Mesenchymal stem cell (in vitro differentiated cells and primary cell): Measurements from ENCODE around the gene LRP1.

Experiments
- DNase-seq: peaks from one replicate; pipeline ENCODE4 v3.0.0-alpha.2; 2013
- H2AFZ ChIP-seq: one replicate; pipeline ENCODE4 v1.6.1; 2013; ENCODE audit warnings: low read depth, mild to moderate bottlenecking, control low read depth, inconsistent platforms, low read length, moderate library complexity
- H2AK5ac ChIP-seq: 2 replicates; pipeline ENCODE4 v1.6.1; 2013; ENCODE audit warnings: low read length, moderate library complexity, mild to moderate bottlenecking, inconsistent platforms; ENCODE audit not compliant: severe bottlenecking
- H2BK120ac ChIP-seq: one replicate; pipeline ENCODE4 v1.6.1; 2013; ENCODE audit warnings: low read depth, mild to moderate bottlenecking, inconsistent platforms, low read length, moderate library complexity
- H2BK12ac ChIP-seq, 2 experiments: one replicate each; pipeline ENCODE4 v1.6.1; 2013; ENCODE audit warnings: inconsistent platforms in 2 of 2, low read length in 2 of 2, mild to moderate bottlenecking in 2 of 2, moderate library complexity in 2 of 2, control low read depth in 1 of 2
- H2BK15ac ChIP-seq: one replicate; pipeline ENCODE4 v1.6.1; 2013; ENCODE audit warnings: mild to moderate bottlenecking, low read depth, inconsistent platforms; ENCODE audit not compliant: poor library complexity, severe bottlenecking
- H2BK5ac ChIP-seq: 2 replicates; pipeline ENCODE4 v1.6.1; 2013; ENCODE audit warnings: low read depth, mild to moderate bottlenecking, low read length, control low read depth, inconsistent platforms; ENCODE audit not compliant: poor library complexity, severe bottlenecking
- H3K14ac ChIP-seq, 2 experiments: one replicate each; pipeline ENCODE4 v1.6.1; 2013; ENCODE audit warnings: inconsistent platforms in 2 of 2, low read length in 2 of 2, control low read depth in 1 of 2, mild to moderate bottlenecking in 1 of 2, moderate library complexity in 1 of 2
- H3K18ac ChIP-seq, 2 experiments: one replicate each; pipeline ENCODE4 v1.6.1; 2013; ENCODE audit warnings: inconsistent platforms in 2 of 2, low read length in 2 of 2, control low read depth in 1 of 2, low read depth in 1 of 2, mild to moderate bottlenecking in 1 of 2
- H3K23ac ChIP-seq, 2 experiments: one replicate each; pipeline ENCODE4 v1.6.1; 2013; ENCODE audit warnings: inconsistent platforms in 2 of 2, low read length in 2 of 2, mild to moderate bottlenecking in 2 of 2, moderate library complexity in 2 of 2, control low read depth in 1 of 2
- H3K27ac ChIP-seq: 2 replicates; pipeline ENCODE4 v1.5.1; 2013; ENCODE audit warnings: mild to moderate bottlenecking, moderate library complexity, low read length, control low read depth, inconsistent platforms; ENCODE audit not compliant: poor library complexity, severe bottlenecking
- H3K27me3 ChIP-seq, 2 experiments: 2 replicates each; pipeline versions ENCODE4 v1.6.1 to v1.7.0; 2013; ENCODE audit warnings: low read length in 2 of 2, mild to moderate bottlenecking in 2 of 2, moderate library complexity in 2 of 2, control low read depth in 1 of 2, inconsistent platforms in 1 of 2; ENCODE audit not compliant: control insufficient read depth in 1 of 2, insufficient read depth in 1 of 2
- H3K36me3 ChIP-seq, 2 experiments: 2 replicates each; pipeline versions ENCODE4 v1.6.1 to v1.7.0; 2013; ENCODE audit warnings: low read length in 2 of 2, control low read depth in 1 of 2, inconsistent platforms in 1 of 2, low read depth in 1 of 2, mild to moderate bottlenecking in 1 of 2; ENCODE audit not compliant: insufficient read depth in 2 of 2, control insufficient read depth in 1 of 2
- H3K4ac ChIP-seq, 2 experiments: one replicate each; pipeline ENCODE4 v1.6.1; 2013; ENCODE audit warnings: inconsistent platforms in 2 of 2, low read length in 2 of 2, mild to moderate bottlenecking in 2 of 2, moderate library complexity in 2 of 2, control low read depth in 1 of 2, low read depth in 1 of 2
- H3K4me1 ChIP-seq: 2 replicates; pipeline ENCODE4 v1.6.1; 2013; ENCODE audit warnings: low read depth, low read length, control low read depth; ENCODE audit not compliant: control insufficient read depth, insufficient read depth
- H3K4me2 ChIP-seq: 2 replicates; pipeline ENCODE4 v1.6.1; 2013; ENCODE audit warnings: low read length, mild to moderate bottlenecking, inconsistent platforms; ENCODE audit not compliant: poor library complexity, severe bottlenecking
- H3K4me3 ChIP-seq, 2 experiments: 2 replicates each; pipeline versions ENCODE4 v1.5.1 to v1.7.0; 2013; ENCODE audit warnings: low read length in 2 of 2, mild to moderate bottlenecking in 2 of 2, control low read depth in 1 of 2, low read depth in 1 of 2; ENCODE audit not compliant: insufficient read depth in 1 of 2
- H3K79me1 ChIP-seq: replicated peaks from 2 replicates; pipeline ENCODE4 v1.6.1; 2013; ENCODE audit warnings: mild to moderate bottlenecking, control low read depth, low read length, inconsistent platforms; ENCODE audit not compliant: poor library complexity, severe bottlenecking
- H3K9ac ChIP-seq: 2 replicates; pipeline ENCODE4 v1.7.0; 2013; ENCODE audit warnings: mild to moderate bottlenecking, low read length, moderate library complexity
- H3K9me3 ChIP-seq: 2 replicates; pipeline ENCODE4 v1.7.0; 2013; ENCODE audit warnings: mild to moderate bottlenecking, low read length; ENCODE audit not compliant: control insufficient read depth
- H4K8ac ChIP-seq: one replicate; pipeline ENCODE4 v1.6.1; 2013; ENCODE audit warnings: inconsistent platforms, mild to moderate bottlenecking, low read length, moderate library complexity
- H4K91ac ChIP-seq: one replicate; pipeline ENCODE4 v1.6.1; 2013; ENCODE audit warnings: mild to moderate bottlenecking, low read length, inconsistent platforms
- WGBS: methylation state at CpG from one replicate; pipeline ENCODE4 v1.1.7; 2013; ENCODE audit warnings: mixed read lengths; 5-methylcytosine and 5-hydroxymethylcytosine counted together

LRP1 gene

DNA sequence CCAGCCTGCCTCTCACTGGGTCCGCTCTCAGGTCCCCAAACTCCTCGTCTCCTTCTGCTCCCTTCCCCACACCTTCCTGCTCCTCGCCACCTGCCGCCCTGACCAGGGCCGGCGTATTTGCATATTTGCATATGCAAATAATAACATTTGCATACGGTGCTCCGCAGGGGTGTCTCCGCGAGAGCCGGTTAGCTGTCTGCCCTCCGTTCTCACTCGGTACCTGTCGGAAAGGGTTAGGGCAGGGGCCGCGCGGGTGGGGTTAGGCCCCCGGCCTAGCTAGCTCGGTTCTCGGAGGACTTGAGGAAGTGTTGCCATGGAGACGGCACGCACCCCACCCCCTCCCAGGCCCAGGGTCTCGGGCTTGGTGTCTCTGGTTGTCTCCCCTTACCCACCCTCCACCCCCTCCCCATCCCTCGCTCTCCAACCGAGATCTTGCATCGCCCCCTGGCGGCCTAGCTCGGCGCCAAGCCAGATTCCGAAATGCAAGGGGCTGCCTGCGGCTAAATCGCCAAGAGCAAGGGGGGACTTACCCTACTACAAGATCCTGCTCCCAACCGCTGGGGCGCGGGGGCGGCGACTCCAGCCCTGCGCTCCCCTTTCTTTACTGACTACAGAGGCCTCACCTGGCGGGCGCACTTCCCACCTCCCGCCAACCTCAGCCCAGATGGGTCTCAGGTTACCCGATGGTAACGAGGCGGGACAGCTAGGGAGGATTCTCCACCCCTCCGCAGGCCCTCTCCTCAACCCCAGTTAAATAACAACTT lies 114.6 kb downstream of the LRP1 start:
- H3K23ac ChIP-seq = peak overlapping the region in 1 of 2 experiments; percentile 86
- H3K27ac ChIP-seq = no peak overlapping the region
- H3K18ac ChIP-seq = no peak overlapping the region
- H2AK5ac ChIP-seq = no peak overlapping the region
- H3K4me1 ChIP-seq = peaks cover 44% of the 10 kb centered on the region
- H2BK12ac ChIP-seq = no peak overlapping the region
- H3K14ac ChIP-seq = no peak overlapping the region
- H4K8ac ChIP-seq = no peak overlapping the region
- DNase-seq = peak; percentile 63
- H3K9me3 ChIP-seq = no peaks in the 10 kb centered on the region
- 2% methylated on average over 41 of the region's 45 CpGs for WGBS
- H2BK120ac ChIP-seq = no peak overlapping the region
- H3K36me3 ChIP-seq = no peaks in the 10 kb centered on the region
- H4K91ac ChIP-seq = no peak overlapping the region
- H3K4ac ChIP-seq = no peak overlapping the region
- no peak overlapping the region for H2BK5ac ChIP-seq
- H3K9ac ChIP-seq = peak overlapping the region; percentile 57
- H3K4me3 ChIP-seq = peak overlapping the region; percentile 19 to 59
- no peak overlapping the region for H2BK15ac ChIP-seq
- peak overlapping the region; percentile 69 for H3K4me2 ChIP-seq
- peaks cover 37 to 65% of the 10 kb centered on the region in 2 experiments for H3K27me3 ChIP-seq
- H2AFZ ChIP-seq = no peak overlapping the region
- H3K79me1 ChIP-seq = no peaks in the 10 kb centered on the region

DNA sequence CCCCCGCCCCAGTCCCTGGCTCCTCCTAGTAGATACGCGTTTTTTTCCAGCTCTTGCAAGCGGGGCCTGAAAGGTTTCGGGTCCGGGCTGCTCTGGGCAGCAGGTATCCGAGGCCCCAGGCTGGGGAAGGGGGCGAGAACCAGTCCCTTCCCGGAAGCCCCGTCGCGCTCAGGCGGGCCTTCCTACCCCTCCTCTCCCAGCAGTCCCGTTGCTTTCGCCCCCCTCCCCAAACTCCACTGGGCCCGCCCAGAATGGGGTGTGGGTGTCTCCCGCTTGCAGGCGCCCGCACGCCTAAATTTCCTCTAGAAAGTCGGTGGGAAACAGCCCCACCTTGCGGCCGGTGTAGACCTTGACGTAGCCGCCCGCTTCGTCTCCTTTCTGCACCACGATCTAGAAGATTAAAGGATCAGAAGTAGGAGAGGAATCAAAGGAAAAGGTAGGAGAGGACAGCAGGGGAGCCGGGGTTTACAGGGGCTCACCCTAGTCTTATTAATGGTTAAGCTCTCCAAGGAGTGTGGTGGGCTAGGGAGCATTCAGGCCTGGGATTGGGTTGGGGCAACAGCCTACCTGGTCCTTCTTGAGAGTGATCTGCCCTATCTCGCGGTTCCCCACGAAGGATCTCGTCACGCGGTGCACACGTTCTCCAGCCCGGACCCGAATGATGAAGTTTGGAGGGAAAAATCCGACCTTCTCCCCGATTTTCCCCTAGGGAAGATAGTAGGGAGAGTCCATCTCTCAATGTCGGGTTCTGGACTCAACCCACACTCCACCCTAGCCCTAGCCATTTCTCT lies 115.4 kb downstream of the LRP1 start:
- Histone ChIP-seq H3K79me1 (no peaks in the 10 kb centered on the region), H3K4me3 (peak overlapping the region; percentile 22 to 63), H3K9me3 (no peaks in the 10 kb centered on the region), H3K27ac (no peak overlapping the region), H3K36me3 (no peaks in the 10 kb centered on the region), H3K14ac (no peak overlapping the region), H2BK12ac (no peak overlapping the region), H2BK120ac (no peak overlapping the region), H2BK5ac (no peak overlapping the region), H4K91ac (no peak overlapping the region), H3K27me3 (peaks cover 37 to 56% of the 10 kb centered on the region in 2 experiments), H3K4me1 (peaks cover 36% of the 10 kb centered on the region), H3K9ac (peak overlapping the region; percentile 43), H2AK5ac (no peak overlapping the region), H3K23ac (no peak overlapping the region), H2AFZ (no peak overlapping the region), H3K18ac (no peak overlapping the region), H3K4ac (no peak overlapping the region), H2BK15ac (peak overlapping the region; percentile 15), H3K4me2 (peak overlapping the region; percentile 67), H4K8ac (no peak overlapping the region)
- 14% methylated on average over 34 of the region's 41 CpGs for WGBS
- DNase-seq = peak; percentile 68

DNA sequence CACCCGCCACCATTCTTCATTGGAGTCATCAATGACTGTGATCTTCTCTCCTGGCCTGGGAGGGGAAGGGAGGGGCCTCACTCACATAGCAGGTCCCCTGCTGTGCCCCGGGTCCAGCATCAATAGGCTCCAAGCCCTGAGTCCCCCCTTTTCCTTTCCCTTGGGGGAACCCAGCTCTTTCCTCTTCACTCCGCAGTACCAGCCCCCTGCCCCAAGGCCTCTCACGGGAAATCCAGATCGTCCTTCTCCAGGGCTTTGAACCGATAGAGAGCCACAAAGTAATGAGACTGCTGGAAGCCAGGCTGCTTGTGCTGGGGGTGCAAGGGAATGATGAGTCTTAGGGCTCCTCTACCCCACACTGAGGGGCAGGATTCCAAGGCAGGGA lies 116.0 kb downstream of the LRP1 start:
- H3K9me3 ChIP-seq = no peaks in the 10 kb centered on the region
- no peak overlapping the region for H3K9ac ChIP-seq
- H4K91ac ChIP-seq = no peak overlapping the region
- H2BK5ac ChIP-seq = no peak overlapping the region
- H2BK120ac ChIP-seq = no peak overlapping the region
- H2BK12ac ChIP-seq = no peak overlapping the region
- peaks cover 32% of the 10 kb centered on the region for H3K4me1 ChIP-seq
- H3K4me2 ChIP-seq = no peak overlapping the region
- no peak overlapping the region for H3K14ac ChIP-seq
- H3K23ac ChIP-seq = no peak overlapping the region
- 100% methylated on average over 2 of the region's 6 CpGs for WGBS
- peaks cover 37 to 53% of the 10 kb centered on the region in 2 experiments for H3K27me3 ChIP-seq
- H4K8ac ChIP-seq = no peak overlapping the region
- H3K4me3 ChIP-seq = no peak overlapping the region
- H3K27ac ChIP-seq = no peak overlapping the region
- H3K36me3 ChIP-seq = no peaks in the 10 kb centered on the region
- H2AFZ ChIP-seq = no peak overlapping the region
- no peak overlapping the region for H2BK15ac ChIP-seq
- no peak overlapping the region for H3K18ac ChIP-seq
- no peak overlapping the region for H2AK5ac ChIP-seq
- DNase-seq = no peak
- no peak overlapping the region for H3K4ac ChIP-seq
- H3K79me1 ChIP-seq = no peaks in the 10 kb centered on the region

DNA sequence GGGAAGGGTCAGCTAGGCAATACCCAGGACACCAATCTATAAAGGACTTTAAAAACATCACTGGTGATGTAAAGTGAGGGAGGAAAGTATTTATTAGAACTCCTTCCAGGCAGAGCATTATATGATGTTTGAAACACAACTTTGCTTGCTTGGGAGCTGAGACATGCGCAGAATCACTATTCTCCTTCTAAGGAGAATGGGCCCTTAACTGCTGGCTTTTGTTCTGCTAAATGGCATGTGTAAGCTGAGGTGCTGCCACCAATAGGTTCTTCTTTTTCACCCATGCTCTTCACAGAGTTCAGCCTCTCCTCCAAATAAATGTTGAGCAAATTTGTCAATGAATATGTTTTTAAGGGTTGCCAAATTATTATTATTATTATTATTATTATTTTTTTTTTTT lies 118.8 kb downstream of the LRP1 start:
- no peak overlapping the region for H3K9ac ChIP-seq
- no peak for DNase-seq
- H3K9me3 ChIP-seq = no peaks in the 10 kb centered on the region
- no peak overlapping the region for H2BK12ac ChIP-seq
- peaks cover 15% of the 10 kb centered on the region for H3K4me1 ChIP-seq
- H3K4me3 ChIP-seq = no peak overlapping the region
- no peak overlapping the region for H2BK120ac ChIP-seq
- no peak overlapping the region for H4K91ac ChIP-seq
- no peak overlapping the region for H2BK15ac ChIP-seq
- no peak overlapping the region for H3K4me2 ChIP-seq
- no peaks in the 10 kb centered on the region for H3K79me1 ChIP-seq
- H4K8ac ChIP-seq = no peak overlapping the region
- H2AFZ ChIP-seq = no peak overlapping the region
- H3K23ac ChIP-seq = no peak overlapping the region
- H2AK5ac ChIP-seq = no peak overlapping the region
- H3K27me3 ChIP-seq = peaks cover 19 to 26% of the 10 kb centered on the region in 2 experiments
- no peak overlapping the region for H3K14ac ChIP-seq
- H3K4ac ChIP-seq = no peak overlapping the region
- WGBS = 95% methylated on average over 1 of the region's 1 CpG
- H2BK5ac ChIP-seq = no peak overlapping the region
- no peak overlapping the region for H3K18ac ChIP-seq
- H3K36me3 ChIP-seq = peaks cover 0 to 1% of the 10 kb centered on the region in 2 experiments
- no peak overlapping the region for H3K27ac ChIP-seq
